Amygdala (tissue), 56 donors: Measurements from ENCODE around the gene PHKG1.
"Not testable (repeated sequence)": the region's sequence is repeated elsewhere in the genome, so short reads cannot be mapped to it uniquely, and the experiment has no call there.

ENCODE experiments used
- DNase-seq, 56 donors: peaks; one replicate each; lab custom pipeline; 2025; lab: John Stamatoyannopoulos, UW

PHKG1 gene

GRCh38 chr7:56086761-56087160 is 6.0 kb downstream of the PHKG1 start:
- no peak for DNase-seq

DNA sequence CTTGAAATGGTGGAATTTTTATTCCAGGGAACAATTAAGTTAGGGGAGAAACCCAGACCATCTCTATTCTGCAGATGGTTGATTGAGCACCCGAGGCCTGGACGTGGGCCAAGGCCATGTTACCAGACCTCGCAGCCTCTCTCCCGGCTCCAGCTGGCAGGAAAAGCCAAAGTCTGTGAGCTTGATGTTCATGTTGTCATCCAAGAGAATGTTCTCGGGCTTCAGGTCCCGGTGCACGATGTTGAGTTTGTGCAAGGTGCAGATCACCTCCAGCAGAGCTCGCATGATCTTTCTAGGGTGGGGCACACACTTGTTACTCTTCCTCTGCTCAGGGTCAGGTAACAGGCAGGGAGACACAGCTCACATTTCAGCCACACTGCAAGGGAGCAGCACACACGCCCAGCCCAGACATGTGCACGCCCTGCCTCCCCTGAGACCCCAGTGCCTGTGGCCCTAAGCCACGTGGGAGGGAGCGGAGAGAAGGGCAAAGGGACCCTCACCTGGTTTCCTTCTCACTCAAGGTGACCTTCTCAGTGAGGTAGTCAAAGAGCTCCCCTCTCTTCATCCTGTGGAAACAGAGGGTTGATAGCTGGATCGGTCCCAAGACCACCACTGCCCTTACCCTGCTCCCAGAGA is 9.5 kb downstream of the PHKG1 start:
- DNase-seq, result peak in 46 of 56 donors; percentile 1 to 73 (median 38)

- no peak for DNase-seq
These were observed 11.0 kb downstream of the PHKG1 start for GRCh38 chr7:56081626-56082340.

GRCh38 chr7:56080726-56081435 is 11.9 kb downstream of the PHKG1 start:
- DNase-seq, result not testable (repeated sequence)

- DNase-seq, result peak in 53 of 56 donors; percentile 18 to 84 (median 69)
These were observed 13.1 kb downstream of the PHKG1 start for GRCh38 chr7:56079450-56080185.

DNA sequence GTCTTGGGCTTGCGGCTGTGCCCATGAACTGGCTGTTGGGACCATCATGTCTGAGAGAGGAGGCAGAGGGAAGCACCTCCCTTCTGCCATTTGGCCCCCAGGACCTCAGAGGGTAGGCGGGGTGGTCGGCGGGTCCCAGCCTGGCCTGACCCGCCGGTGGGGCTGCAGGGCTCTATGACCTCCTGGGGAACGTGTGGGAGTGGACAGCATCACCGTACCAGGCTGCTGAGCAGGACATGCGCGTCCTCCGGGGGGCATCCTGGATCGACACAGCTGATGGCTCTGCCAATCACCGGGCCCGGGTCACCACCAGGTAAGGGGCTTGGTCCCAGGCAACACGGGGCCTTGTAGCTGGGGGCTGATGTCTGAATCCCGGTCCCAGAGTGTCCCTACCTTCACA is 14.6 kb downstream of the PHKG1 start:
- no peak for DNase-seq

DNA sequence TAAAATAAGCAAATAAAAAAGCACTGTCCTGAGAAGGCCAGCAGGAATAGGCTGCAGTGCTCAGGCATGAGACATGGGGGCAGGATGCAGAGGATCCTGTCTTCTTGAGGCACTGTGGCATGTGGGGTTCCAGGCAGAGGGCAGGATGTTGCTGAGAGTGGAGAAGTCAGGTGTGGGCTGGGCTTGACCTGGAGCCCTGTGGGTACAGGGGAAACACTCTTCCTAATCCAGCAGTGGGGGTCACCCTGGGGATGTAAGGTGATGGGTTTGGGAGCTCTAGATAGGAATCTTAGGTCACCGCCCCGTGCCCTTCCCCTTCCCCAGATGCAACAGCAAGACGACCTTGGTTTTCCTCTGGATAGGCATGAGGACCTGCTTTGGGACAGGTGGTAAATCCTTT is 15.1 kb downstream of the PHKG1 start:
- DNase-seq, result no peak

DNA sequence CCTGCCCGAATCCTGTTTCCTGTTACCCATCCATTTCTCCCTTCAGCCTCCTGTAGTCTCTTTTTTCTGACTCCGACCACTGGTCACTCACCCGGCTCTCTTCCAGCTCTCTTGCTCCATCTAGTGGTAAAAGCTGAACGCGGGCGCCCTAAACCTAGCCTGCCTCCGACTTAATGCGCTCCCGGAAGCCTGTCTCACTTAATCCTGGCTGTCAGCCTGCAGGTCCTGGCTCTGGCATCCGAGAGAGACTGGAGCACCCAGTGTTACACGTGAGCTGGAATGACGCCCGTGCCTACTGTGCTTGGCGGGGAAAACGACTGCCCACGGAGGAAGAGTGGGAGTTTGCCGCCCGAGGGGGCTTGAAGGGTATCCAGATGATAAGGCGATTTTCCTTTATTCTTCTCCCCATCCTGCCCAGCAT is 18.4 kb downstream of the PHKG1 start:
- peak in 54 of 56 donors; percentile 11 to 80 (median 60) for DNase-seq

- not testable (repeated sequence) for DNase-seq
These were observed 26.4 kb downstream of the PHKG1 start for GRCh38 chr7:56066376-56066775.

DNA sequence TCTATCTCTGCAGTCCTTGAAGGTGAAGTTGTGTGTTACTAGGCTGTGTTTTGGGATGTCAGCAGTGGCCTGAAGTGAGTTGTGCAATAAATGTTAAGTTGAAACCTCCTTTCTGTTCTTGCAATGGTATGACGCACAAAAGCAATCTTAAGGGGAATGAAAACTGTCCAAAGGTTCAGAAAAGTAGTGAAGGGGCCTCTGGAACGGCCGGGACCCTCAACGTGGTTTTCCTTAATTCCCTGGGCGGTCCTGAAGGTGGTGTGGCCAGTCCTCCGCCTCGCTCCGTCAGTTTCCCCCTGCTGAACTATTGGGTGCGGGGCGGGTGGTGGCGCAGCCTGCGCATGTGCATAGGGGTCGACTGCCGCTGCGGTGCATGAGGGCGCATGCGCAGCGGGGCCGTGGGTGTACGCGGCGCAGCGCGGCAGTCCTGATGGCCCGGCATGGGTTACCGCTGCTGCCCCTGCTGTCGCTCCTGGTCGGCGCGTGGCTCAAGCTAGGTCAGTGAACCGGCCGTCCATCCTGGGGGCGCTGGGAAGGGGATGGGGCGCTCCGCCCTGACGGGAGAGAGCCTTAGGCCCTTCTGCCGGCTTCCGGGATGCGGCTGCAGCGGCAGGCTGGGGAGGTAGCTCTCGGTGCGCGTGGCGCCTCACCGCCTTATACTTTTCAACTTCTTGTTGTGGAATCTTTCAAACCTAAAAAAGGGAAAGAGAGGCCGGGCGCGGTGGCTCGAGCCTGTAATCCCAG is 28.7 kb downstream of the PHKG1 start, which contains the start of gene SUMF2:
TSS of gene SUMF2 (plus strand) at position 405 of the 744 bp plus-strand sequence. CDS start at position 431, 26 bp downstream.
- peak; percentile 34 to 94 (median 84) for DNase-seq

DNA sequence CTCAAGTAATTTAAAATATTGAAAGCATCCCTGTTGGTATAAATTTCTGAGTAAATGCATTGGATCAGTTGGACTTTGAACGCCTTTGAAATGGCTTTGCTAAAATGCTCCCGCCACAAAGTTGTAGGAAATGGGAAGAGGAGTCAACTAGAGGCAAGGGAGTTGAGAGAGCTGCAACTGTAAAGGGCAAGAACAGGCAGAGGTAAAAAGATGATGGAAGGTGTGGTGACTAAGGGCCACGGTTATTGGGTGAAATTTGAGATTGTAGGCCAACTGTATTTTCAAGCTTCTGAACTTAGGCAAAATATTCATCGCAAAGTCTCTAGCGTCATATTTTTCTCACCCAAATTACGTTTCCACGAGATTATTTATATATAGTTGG is 29.3 kb downstream of the PHKG1 start:
- no peak for DNase-seq

GRCh38 chr7:56062382-56062781 is 30.4 kb downstream of the PHKG1 start:
- DNase-seq, result no peak

- DNase-seq, result no peak
These were observed 38.8 kb downstream of the PHKG1 start for GRCh38 chr7:56053993-56054392.

- no peak for DNase-seq
These were observed 39.4 kb downstream of the PHKG1 start for GRCh38 chr7:56053379-56053778.

DNA sequence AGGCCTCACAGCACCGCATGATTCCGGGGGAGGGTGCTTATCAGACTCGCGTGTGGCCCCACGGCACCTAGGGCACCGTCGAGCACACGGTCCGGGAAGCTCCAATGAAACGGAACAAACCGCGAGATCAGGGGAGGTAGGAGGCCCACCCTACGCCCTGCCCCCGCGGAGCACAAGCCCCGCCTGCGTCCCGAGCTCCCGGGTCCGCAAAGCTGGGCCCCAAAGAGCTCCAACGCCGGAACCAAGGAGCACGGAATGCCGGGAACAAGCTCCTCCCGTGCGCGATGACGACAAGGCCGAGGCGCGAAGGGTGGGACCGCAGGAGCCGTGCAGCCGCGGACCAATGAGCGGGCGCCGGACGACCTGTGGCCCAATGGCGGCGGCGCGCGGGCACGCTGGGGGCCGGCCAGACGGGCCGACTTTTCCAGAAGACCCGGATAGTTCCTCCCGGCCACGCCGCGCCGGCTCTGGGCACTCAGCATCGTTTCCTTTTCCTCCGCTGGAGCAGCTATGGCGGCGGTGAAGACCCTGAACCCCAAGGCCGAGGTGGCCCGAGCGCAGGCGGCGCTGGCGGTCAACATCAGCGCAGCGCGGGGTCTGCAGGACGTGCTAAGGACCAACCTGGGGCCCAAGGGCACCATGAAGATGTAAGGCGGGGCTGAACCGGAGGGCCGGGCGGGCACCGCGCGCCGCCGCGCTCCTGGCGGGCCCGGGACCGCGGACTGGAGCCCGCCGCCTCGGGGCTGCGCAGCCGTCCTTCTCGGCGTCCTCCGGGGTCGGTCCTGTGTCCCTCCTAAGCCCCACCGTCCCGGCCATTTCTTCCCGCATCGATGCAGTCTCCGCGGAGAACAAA is 41.2 kb downstream of the PHKG1 start, which contains the start of the genes CCT6A and PSPH:
TSS of gene CCT6A (plus strand) at position 427 of the 853 bp plus-strand sequence. CDS start at position 511, 84 bp downstream.
TSS of gene PSPH (minus strand) at position 106 of the 853 bp plus-strand sequence. CDS start 30,232 bp downstream, outside the sequence.
- peak; percentile 60 to 99 (median 96) for DNase-seq

- DNase-seq, result no peak
These were observed 41.8 kb downstream of the PHKG1 start for GRCh38 chr7:56051053-56051338.

GRCh38 chr7:56048763-56049162 is 44.0 kb downstream of the PHKG1 start:
- not testable (repeated sequence) for DNase-seq

GRCh38 chr7:56048245-56048644 is 44.5 kb downstream of the PHKG1 start:
- no peak for DNase-seq
